ENCODE results near the gene TBL3. TPM values are rescaled to one million over a fixed set of nuclear protein-coding genes. Genes with fewer than 3 reads are reported as not detected.
A peak's percentile ranks its signal among the peaks of the same experiment; 100 is the strongest.

The TBL3 gene
- total and polyA plus RNA-seq, 2 of the 8 experiments (the other 6 are each of a cell fraction or from before 2014, with no cell fraction given): 65.8 to 137 TPM

- no peaks in the 10 kb centered on the region for H3K9me3 ChIP-seq (ENCODE audit: insufficient read depth in 2 of 2, low read depth in 1 of 2, low read length in 1 of 2)
- FAIRE-seq (no peak), DNase-seq (ENCODE audit: low read depth in 1 of 2, low spot score in 2 of 2) (no peak)
- H2AFZ ChIP-seq (ENCODE audit: low read length): no peak overlapping the region
- 29% methylated on average over 24 of the region's 24 CpGs; no CpG with 5 or more reads in 1 of the 2 experiments for WGBS, 2 experiments (ENCODE audit: extremely low coverage in 1 of 2, insufficient coverage in 1 of 2, insufficient read length in 1 of 2, insufficient replicate concordance in 2 of 2, low coverage in 1 of 2, low lambda C conversion rate in 2 of 2, missing lambda C conversion rate in 1 of 2)
- H4K20me1 ChIP-seq (replicated peaks in 1 of 2; ENCODE audit: control insufficient read depth in 1 of 2, insufficient read depth in 2 of 2, low read length in 2 of 2): peaks cover 12 to 17% of the 10 kb centered on the region in 2 experiments
- H2BK12ac ChIP-seq (ENCODE audit: low read depth, low read length): no peak overlapping the region
- H3K56ac ChIP-seq (replicated peaks; ENCODE audit: insufficient read length, low read depth, low read length): peak overlapping the region; percentile 87
- peaks cover 11% of the 10 kb centered on the region for H3K79me1 ChIP-seq (ENCODE audit: low read depth, low read length)
- peaks cover 16% of the 10 kb centered on the region for H3K23me2 ChIP-seq (ENCODE audit: low read depth, low read length)
- H2BK120ac ChIP-seq (replicated peaks; ENCODE audit: low read depth, low read length): no peak overlapping the region
- H3K18ac ChIP-seq (ENCODE audit: extremely low read depth, low read length): no peak overlapping the region
- peak overlapping the region; percentile 98 to 99 (median 98) for H3K4me3 ChIP-seq (ENCODE audit: extremely low read depth in 1 of 4, insufficient read depth in 2 of 4, low read depth in 3 of 4, low read length in 4 of 4)
- H3K14ac ChIP-seq (ENCODE audit: insufficient read length): no peak overlapping the region
- H3K23ac ChIP-seq (ENCODE audit: insufficient read length): no peak overlapping the region
- peak overlapping the region; percentile 86 to 98 for H3K4me2 ChIP-seq (ENCODE audit: insufficient read depth in 1 of 2, low read depth in 2 of 2, low read length in 2 of 2)
- peak overlapping the region; percentile 73 to 97 (median 86) for H3K9ac ChIP-seq (replicated peaks in 1 of 4; ENCODE audit: extremely low read depth in 1 of 4, low read depth in 3 of 4, low read length in 3 of 4)
- peak overlapping the region; percentile 65 for H3K4ac ChIP-seq (replicated peaks; ENCODE audit: insufficient read length, low read depth, low read length)
- H2AK5ac ChIP-seq (ENCODE audit: low read depth, low read length): 0 out of 2 replicates have a peak overlapping the region, but pooled peaks have one; percentile 16
- peaks cover 10 to 32% of the 10 kb centered on the region in 2 experiments for H3K79me2 ChIP-seq (ENCODE audit: control insufficient read depth in 1 of 2, insufficient read depth in 2 of 2, low read length in 2 of 2)
- 0 out of 2 replicates have a peak overlapping the region, but pooled peaks have one; percentile 65 for H2BK15ac ChIP-seq (ENCODE audit: low read length)
- no peak overlapping the region for H4K5ac ChIP-seq (ENCODE audit: insufficient read length, low read depth, low read length)
- no peak overlapping the region for H2BK20ac ChIP-seq (ENCODE audit: low read length)
- H3K4me1 ChIP-seq (replicated peaks in 1 of 4; ENCODE audit: control insufficient read depth in 3 of 4, insufficient read depth in 4 of 4, low read length in 3 of 4): peaks cover 0 to 22% (median 5%) of the 10 kb centered on the region in 4 experiments; a peak in 5 of 7 replicates
- H3K36me3 ChIP-seq (ENCODE audit: control insufficient read depth in 2 of 4, insufficient read depth in 4 of 4, low read length in 3 of 4): peaks cover 17 to 34% (median 28%) of the 10 kb centered on the region in 4 experiments
- H2BK5ac ChIP-seq (ENCODE audit: low read depth, low read length): peak overlapping the region; percentile 83
- peak overlapping the region; percentile 80 for H3K27ac ChIP-seq (ENCODE audit: low read depth, low read length)
- no peaks in the 10 kb centered on the region for H3K27me3 ChIP-seq (replicated peaks in 1 of 4; ENCODE audit: control insufficient read depth in 3 of 4, extremely low read depth in 1 of 4, insufficient read depth in 3 of 4, low read length in 3 of 4)
- CTCF ChIA-PET (ENCODE audit: partially characterized antibody): interaction anchor here (0.6 to 3.0 kb wide), 9 partner anchors 11 to 284 kb away, joined by 3 to 9 read pairs (median 4); no protein-coding TSS in a partner anchor
- H4K8ac ChIP-seq (ENCODE audit: extremely low read depth, insufficient read depth, low read length): peak overlapping the region; percentile 94; the same call in 1 of the 2 replicates
- no peak overlapping the region for H4K91ac ChIP-seq (replicated peaks; ENCODE audit: insufficient read length, low read length)
- POLR2A ChIA-PET (ENCODE audit: partially characterized antibody): interaction anchor here (0.5 to 19.8 kb wide), 64 partner anchors 12 to 1762 kb away, joined by 3 to 736 read pairs (median 5); partner anchors contain the start of genes EME2, FAHD1, GFER and HAGH
Observed at GRCh38 chr16:1965396-1966001, 6.4 kb upstream of the TBL3 start.

All from H1 (cell line).